ENCODE results near the gene CCDC154.

- TF ChIP-seq CTCF (IDR thresholded peaks at IDR 0.05) (no peak), POLR2A (IDR thresholded peaks at IDR 0.05) (no peak)
These were observed 12.7 kb downstream of the CCDC154 start for GRCh38 chr16:1431497-1432270.

Measured in uterus (tissue), 2 donors.